ENCODE data around the gene MPZL2. TPM values are rescaled to one million over a fixed set of nuclear protein-coding genes. Genes with fewer than 3 reads are reported as not detected.

Gene MPZL2
- total RNA-seq, 1 experiment from 2014 or later = 1.8 TPM

DNA sequence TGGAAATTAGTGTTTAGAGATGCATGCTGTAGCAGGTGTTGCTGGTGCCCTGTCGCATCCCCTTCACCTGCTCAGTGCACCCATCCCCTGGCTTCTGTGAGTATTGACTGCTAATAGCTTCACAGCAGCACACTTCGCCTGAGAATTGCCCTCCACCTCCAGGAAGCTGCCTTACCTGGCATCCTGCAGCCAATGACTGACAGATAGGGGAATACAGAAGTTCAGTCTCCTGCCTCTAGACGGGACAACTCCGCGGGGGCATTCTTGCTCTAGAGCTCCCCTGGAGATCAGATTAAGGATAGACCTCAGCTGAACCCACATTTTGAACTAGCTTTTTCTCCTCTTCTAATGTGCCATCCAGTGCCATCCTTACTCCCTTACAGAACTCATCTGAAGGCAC lies 31.1 kb upstream of the MPZL2 start:
- in situ Hi-C loops (cut with HindIII; ENCODE audit: low pct_unique_long_range_greater_than_20kb, low sequenced_read_pairs) (no loop called here), intact Hi-C loops (cut with micrococcal nuclease; ENCODE audit: unreplicated experiment) (no loop called here)
- ATAC-seq (no peak), DNase-seq (ENCODE audit: low read depth, low spot score) (no peak)
- H3K27me3 ChIP-seq (ENCODE audit: control insufficient read depth, insufficient read depth, low read length) = peaks cover 6% of the 10 kb centered on the region
- no peaks in the 10 kb centered on the region for H3K9me3 ChIP-seq (ENCODE audit: control insufficient read depth, insufficient read depth, low read depth, low read length)
- H3K4me3 ChIP-seq (ENCODE audit: low read depth in 2 of 2, low read length in 2 of 2) = no peak overlapping the region
- ChIA-PET CTCF (interaction anchor here (0.6 to 1.2 kb wide), 3 partner anchors 23 to 136 kb away, joined by 3 to 5 read pairs (median 5); no protein-coding TSS in a partner anchor), POLR2A (interaction anchor here (0.6 kb wide), 1 partner anchor 71 kb away, joined by 3 read pairs; no protein-coding TSS in a partner anchor)
- BruUV-seq (replicated peaks) = no TSS peak
- no peaks in the 10 kb centered on the region for H3K36me3 ChIP-seq (ENCODE audit: control insufficient read depth, insufficient read depth, low read length)
- H3K27ac ChIP-seq (ENCODE audit: low read length) = no peak overlapping the region
- no peak for TF ChIP-seq CTCF (IDR thresholded peaks at IDR 0.05)
- H3K4me1 ChIP-seq (ENCODE audit: control insufficient read depth, insufficient read depth, low read length) = 0 out of 2 replicates have a peak, but pooled peaks cover 3% of the 10 kb centered on the region

- no peak for DNase-seq (ENCODE audit: low read depth, low spot score)
- Histone ChIP-seq H3K27me3 (ENCODE audit: control insufficient read depth, insufficient read depth, low read length) (peaks cover 6% of the 10 kb centered on the region), H3K27ac (ENCODE audit: low read length) (no peak overlapping the region), H3K9me3 (ENCODE audit: control insufficient read depth, insufficient read depth, low read depth, low read length) (no peaks in the 10 kb centered on the region), H3K4me3 (ENCODE audit: low read depth in 2 of 2, low read length in 2 of 2) (no peak overlapping the region), H3K36me3 (ENCODE audit: control insufficient read depth, insufficient read depth, low read length) (no peaks in the 10 kb centered on the region), H3K4me1 (ENCODE audit: control insufficient read depth, insufficient read depth, low read length) (0 out of 2 replicates have a peak, but pooled peaks cover 3% of the 10 kb centered on the region)
- no peak for ATAC-seq
- ChIA-PET CTCF (no interaction called here), POLR2A (no interaction called here)
- no TSS peak for BruUV-seq (replicated peaks)
- in situ Hi-C loops (cut with HindIII; ENCODE audit: low pct_unique_long_range_greater_than_20kb, low sequenced_read_pairs) = no loop called here
- no peak for TF ChIP-seq POLR2AphosphoS5 (IDR thresholded peaks at IDR 0.05; ENCODE audit: low read depth, low read length)
- intact Hi-C loops (cut with micrococcal nuclease; ENCODE audit: unreplicated experiment) = loop anchor here (5.0 kb wide), 1 partner anchor 142 kb away; the partner anchor contains the start of gene SCN4B
These were observed 30.0 kb upstream of the MPZL2 start for GRCh38 chr11:118294053-118294452.

DNA sequence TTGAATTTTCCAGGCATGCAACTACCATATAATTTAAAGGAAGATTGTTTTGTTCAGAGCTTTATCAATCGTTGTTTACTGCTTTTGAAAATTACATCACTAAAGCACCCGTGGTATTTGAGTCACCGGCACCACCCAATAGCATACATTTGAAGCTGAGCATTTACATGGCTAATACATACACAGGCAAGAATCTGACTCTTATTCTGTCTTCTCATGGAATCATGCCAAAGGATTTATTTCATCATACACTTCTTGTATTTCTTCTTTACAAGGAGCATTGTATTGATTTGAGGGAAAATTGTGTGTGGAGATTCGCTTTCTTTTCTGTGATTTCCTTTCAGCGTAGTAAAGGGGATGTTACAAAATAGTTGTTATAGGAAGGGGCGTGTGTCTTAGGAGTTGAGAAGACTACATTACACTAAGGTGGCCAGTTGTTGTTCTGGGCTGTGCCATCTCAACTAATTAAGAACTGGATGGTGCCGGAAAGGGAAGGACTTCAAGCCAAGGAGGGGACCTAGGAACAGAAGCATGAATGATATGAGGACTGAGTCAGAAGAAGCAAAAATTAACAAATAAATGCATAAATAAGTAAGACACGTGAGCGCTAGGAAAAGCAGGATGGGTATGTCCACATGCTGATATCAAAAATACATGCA lies 27.5 kb upstream of the MPZL2 start:
- Histone ChIP-seq H3K27ac (ENCODE audit: low read length) (no peak overlapping the region), H3K9me3 (ENCODE audit: control insufficient read depth, insufficient read depth, low read depth, low read length) (no peaks in the 10 kb centered on the region), H3K27me3 (ENCODE audit: control insufficient read depth, insufficient read depth, low read length) (peaks cover 14% of the 10 kb centered on the region), H3K4me1 (ENCODE audit: control insufficient read depth, insufficient read depth, low read length) (no peaks in the 10 kb centered on the region; the same call in 1 of the 2 replicates), H3K4me3 (ENCODE audit: low read depth in 2 of 2, low read length in 2 of 2) (no peak overlapping the region), H3K36me3 (ENCODE audit: control insufficient read depth, insufficient read depth, low read length) (no peaks in the 10 kb centered on the region)
- BruUV-seq (replicated peaks) = no TSS peak
- DNase-seq (ENCODE audit: low read depth, low spot score) = no peak
- TF ChIP-seq CTCF (IDR thresholded peaks at IDR 0.05) (no peak), SIN3A (IDR thresholded peaks at IDR 0.05; ENCODE audit: borderline replicate concordance, insufficient read depth, low read depth, low read length) (no peak), POLR2AphosphoS5 (IDR thresholded peaks at IDR 0.05; ENCODE audit: low read depth, low read length) (no peak), TCF7L2 (IDR thresholded peaks at IDR 0.05; ENCODE audit: low read depth, low read length) (no peak)
- TF ChIP-seq, protein P1, sequence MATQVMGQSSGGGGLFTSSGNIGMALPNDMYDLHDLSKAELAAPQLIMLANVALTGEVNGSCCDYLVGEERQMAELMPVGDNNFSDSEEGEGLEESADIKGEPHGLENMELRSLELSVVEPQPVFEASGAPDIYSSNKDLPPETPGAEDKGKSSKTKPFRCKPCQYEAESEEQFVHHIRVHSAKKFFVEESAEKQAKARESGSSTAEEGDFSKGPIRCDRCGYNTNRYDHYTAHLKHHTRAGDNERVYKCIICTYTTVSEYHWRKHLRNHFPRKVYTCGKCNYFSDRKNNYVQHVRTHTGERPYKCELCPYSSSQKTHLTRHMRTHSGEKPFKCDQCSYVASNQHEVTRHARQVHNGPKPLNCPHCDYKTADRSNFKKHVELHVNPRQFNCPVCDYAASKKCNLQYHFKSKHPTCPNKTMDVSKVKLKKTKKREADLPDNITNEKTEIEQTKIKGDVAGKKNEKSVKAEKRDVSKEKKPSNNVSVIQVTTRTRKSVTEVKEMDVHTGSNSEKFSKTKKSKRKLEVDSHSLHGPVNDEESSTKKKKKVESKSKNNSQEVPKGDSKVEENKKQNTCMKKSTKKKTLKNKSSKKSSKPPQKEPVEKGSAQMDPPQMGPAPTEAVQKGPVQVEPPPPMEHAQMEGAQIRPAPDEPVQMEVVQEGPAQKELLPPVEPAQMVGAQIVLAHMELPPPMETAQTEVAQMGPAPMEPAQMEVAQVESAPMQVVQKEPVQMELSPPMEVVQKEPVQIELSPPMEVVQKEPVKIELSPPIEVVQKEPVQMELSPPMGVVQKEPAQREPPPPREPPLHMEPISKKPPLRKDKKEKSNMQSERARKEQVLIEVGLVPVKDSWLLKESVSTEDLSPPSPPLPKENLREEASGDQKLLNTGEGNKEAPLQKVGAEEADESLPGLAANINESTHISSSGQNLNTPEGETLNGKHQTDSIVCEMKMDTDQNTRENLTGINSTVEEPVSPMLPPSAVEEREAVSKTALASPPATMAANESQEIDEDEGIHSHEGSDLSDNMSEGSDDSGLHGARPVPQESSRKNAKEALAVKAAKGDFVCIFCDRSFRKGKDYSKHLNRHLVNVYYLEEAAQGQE (IDR thresholded peaks at IDR 0.05; ENCODE audit: insufficient read depth in 1 of 2, low read depth in 2 of 2, low read length in 1 of 2) = no peak
- intact Hi-C loops (cut with micrococcal nuclease; ENCODE audit: unreplicated experiment) = loop anchor here (2.0 to 5.0 kb wide), 2 partner anchors 93 to 139 kb away; partner anchors contain the start of gene SCN4B
- in situ Hi-C loops (cut with HindIII; ENCODE audit: low pct_unique_long_range_greater_than_20kb, low sequenced_read_pairs) = no loop called here
- ChIA-PET POLR2A (interaction anchor here (0.7 kb wide), 1 partner anchor 152 kb away, joined by 3 read pairs; no protein-coding TSS in a partner anchor), CTCF (interaction anchor here (0.9 to 1.0 kb wide), 2 partner anchors 60 to 147 kb away, joined by 5 to 6 read pairs; no protein-coding TSS in a partner anchor)
- no peak for ATAC-seq

Data from Panc1 (cell line).